Airway epithelial cell (primary cell): ENCODE results near the gene THBS2. TPM values are rescaled to one million over a fixed set of nuclear protein-coding genes. Genes with fewer than 3 reads are reported as not detected.

Source experiments
- total RNA-seq: library from RNA; depleted of rRNA; stranded (reverse); fragments of >200 nt; gene quantifications from 2 replicates; pipeline ENCODE4 v1.2.3, GENCODE V29; 2015

THBS2 gene
- 3.3 and 3.9 TPM in 2 replicates for total RNA-seq

GRCh38 chr6:169253337-169254238 is at the start of gene THBS2:
Gene THBS2, minus strand, starts transcription at chr6:169253846. Its CDS starts 3,062 bp downstream, at chr6:169250784.

